HG03175 (cell line): ENCODE measurements around the gene ADGRV1.

Experiments used
- ATAC-seq: cut with Tn5 transposase; IDR thresholded peaks from one replicate; pipeline ENCODE4 v1.9.1; 2021; ENCODE audit warnings: mild to moderate bottlenecking, moderate library complexity; ENCODE audit not compliant: unreplicated experiment

Gene ADGRV1

DNA sequence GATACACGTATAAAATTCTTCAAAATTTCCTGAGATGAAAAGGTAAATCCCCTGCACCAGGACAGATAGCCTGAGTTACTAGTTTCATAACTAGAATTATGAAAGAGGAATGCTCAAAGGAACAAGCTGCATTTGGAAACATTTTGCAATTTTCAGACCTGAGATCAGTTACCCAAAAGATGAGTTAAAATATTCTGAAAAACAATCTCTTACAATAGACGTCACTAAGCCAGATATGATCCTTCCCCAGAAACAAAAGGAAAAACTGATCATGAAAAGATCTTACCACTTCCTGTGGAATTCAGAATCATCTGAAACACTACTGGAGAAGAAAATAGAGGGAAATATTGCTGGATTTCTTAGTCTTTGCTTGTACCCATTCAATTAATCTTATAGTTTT lies 619.9 kb downstream of the ADGRV1 start:
- ATAC-seq = no peak

DNA sequence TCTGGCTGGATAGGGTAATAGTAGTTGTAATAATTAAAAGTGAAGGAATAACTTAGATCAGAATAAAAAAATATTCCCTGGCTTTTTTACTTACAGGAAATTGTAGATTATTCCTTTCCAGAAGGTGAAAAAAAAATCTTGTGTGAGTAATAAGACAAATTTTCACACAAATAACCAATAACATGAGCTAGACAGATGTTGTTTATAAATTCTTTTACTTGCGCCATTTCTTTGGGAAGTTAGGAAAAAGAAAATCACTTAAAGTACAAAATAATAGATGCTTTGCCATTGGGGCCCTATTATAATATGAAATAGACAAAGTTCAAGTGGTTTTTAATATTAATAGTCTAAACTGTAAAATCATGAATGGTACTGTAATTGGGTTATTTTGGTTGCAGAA lies 620.4 kb downstream of the ADGRV1 start:
- no peak for ATAC-seq

- ATAC-seq = no peak
Observed at GRCh38 chr5:91180506-91180905, 621.9 kb downstream of the ADGRV1 start.

GRCh38 chr5:91182763-91183162 lies 624.2 kb downstream of the ADGRV1 start:
- ATAC-seq = no peak

DNA sequence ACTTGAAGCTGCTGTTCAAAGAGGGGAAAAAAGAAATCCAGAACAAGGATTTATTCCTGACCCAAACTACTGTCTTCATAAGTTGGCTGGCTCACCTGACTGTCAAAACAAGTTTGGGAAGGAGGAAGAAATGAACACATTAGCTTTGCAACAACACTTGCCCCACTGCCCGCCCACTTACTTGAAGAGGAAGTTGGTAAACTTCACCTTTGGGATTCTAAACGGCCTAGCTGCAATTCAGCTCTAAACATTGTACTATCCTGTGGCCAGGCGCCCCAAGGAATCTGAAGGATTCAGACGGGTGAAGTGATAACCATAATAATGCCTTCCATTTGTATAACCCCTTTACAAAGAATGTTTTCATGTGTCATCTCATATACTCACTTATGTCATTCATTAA lies 625.1 kb downstream of the ADGRV1 start:
- ATAC-seq = no peak

DNA sequence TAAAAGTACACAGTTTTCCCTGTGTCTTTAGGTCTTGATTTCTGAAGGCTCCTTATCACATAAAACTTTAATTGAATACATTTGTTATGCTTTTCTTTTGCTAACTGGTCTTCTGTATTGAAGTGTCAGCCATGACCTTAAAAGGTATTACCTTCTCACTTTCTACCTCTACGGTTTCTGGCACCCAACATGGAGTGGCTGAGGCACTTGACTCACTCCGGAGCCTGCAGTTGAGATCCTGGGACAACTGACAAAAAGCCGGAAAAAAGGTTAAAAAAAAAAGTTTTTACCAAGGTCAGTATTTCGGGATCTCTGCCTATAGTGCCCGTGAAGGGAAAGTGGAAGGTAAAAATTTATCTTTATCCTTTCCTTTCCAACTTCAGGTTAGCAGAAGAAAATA lies 627.5 kb downstream of the ADGRV1 start:
- ATAC-seq = no peak

DNA sequence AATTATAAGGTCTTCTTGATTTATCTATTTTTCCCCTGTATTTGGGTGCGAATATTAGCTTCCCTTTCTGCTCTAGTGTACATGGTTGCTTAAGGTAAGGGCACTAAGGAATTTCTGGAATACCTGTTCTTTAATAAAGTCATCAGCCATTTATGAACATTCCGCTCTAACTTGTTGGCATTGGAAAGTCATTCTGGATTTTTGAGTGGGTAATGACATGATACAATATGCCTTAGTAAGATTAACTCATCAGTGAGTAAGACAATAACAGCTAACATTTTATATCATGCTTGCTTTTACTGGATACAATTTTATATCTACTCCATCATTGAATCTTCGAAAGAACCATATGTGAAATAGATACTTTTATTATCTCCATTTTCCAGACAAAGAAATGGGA lies 628.4 kb downstream of the ADGRV1 start:
- ATAC-seq = no peak

- ATAC-seq = no peak
Observed at GRCh38 chr5:91188755-91189154, 630.2 kb downstream of the ADGRV1 start.

DNA sequence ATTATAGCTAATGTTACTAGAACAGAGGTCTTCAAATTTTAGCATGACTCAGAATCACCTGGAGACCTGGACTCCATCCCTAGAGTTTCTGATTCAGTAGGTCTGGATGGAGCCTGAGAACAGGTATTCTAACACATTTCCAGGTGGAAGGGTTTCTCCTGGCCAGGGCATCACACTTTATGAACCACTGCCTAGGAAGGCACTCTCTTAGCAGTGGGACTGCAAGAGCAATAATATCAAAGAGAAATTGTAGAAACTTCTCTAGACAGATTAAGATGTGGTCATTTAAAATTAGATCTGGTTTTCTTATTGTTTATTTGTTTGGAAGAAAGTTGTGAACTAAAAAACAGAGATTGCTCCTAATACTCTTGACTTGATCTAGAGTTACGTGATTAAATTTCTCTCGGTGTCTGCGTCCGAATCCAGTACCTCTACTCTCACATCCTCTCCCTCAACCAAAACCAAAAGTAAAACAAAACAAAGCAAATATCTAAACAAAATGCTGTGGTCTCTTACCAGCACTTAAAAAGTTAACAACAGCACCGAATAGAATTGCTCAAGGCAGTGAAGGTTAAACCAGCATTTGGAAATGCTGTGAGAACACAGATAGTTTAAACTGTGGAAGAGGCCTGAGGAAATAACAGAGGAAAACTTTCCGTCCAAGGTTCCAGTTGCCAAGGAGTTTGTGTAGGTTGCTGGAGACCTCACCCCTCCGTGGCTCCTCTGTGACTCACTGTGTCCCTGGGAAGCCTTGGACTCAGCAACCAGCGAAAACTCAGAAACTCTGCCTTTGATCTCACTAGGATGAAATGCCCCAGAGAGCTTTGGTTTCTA lies 631.1 kb downstream of the ADGRV1 start:
- ATAC-seq = no peak

DNA sequence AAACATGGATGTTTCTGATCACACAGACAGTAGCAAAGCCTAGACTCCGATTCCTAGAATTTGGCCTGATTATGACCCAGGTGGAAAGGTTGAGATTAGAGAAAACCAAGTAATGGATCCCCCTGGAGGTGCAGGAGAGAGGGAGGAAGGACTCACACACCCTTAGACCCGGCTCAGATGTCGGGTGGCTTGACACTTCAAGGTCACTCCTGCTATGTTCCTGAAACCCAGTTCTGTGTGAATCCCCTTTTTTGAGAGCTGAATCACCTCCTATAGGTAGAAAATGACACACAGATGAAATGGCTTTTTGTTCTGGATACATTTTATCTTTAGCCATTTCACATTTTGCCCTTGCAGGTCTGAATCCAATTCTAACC lies 631.7 kb downstream of the ADGRV1 start:
- no peak for ATAC-seq

GRCh38 chr5:91194824-91195381 lies 636.3 kb downstream of the ADGRV1 start:
- ATAC-seq = no peak

- ATAC-seq = no peak
Observed at GRCh38 chr5:91200692-91201091, 642.1 kb downstream of the ADGRV1 start.

DNA sequence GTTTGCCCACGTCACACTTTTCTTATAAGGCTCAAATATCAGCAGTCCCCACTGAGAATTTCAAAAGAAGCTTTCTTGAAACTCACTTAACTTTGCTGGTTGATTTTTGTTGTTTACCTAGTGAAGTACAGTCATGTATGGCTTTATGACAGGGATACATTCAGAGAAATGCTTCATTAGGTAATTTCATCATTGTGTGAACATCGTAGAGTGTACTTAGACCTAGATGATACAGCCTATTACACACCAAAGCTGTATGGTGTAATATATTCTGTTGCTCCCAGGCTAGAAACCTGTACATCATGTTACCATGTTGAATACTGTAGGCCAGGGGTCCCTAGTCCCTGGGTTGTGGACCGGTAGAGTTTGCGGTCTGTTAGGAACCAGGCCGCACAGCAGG lies 647.5 kb downstream of the ADGRV1 start:
- no peak for ATAC-seq

DNA sequence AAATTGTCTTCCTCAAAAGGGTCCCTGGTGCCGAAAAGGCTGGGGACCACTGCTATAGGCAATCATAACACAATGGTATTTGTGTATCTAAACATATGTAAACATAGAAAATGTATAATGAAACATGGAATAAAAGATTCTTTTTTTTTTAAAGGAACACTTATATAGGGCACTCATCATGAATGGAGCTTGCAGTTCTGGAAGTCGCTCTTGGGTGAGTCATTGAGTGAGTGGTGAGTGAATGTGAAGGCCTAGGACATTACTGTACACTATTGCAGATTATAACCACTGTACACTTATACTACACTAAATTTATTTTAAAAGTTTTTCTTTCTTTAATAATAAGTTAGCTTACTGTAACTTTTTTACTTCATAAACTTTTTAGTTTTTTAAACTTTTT lies 648.1 kb downstream of the ADGRV1 start:
- ATAC-seq = no peak

DNA sequence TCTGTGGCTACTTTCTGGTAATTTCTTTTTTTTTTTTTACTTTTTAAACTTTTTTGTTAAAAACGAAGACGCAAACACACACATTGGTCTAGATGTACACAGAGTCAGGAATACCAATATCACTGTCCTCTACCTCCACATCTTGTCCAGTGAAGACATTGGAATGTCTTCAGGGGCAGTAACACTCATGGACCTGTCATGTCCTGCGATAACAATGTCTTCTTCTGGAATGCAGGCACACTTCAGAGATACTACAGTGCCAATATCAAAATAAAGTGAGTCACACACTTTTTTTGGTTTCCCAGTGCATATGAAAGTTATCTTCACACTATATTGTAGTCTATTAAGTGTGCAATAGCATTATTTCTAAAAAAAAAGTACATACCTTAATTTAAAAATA lies 648.7 kb downstream of the ADGRV1 start:
- ATAC-seq = no peak

GRCh38 chr5:91211997-91212713 lies 653.6 kb downstream of the ADGRV1 start:
- no peak for ATAC-seq

DNA sequence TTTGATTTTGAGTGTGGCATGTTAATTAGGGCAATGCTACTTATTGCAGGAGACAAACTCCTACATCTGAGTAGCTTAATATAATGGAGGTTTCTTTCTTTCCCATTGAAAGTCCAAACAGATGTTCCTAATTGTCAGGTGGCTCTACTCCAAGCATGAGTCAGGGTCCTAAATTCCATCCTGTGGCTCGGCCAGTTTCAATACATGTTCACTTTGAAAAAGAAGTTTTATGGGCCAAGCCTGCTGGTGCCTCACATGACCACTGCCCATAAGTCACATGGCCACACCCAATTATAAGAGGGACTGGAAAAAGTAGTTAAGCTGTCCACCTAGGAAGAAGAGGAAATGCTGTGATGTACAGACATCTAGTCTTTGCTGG lies 654.1 kb downstream of the ADGRV1 start:
- no peak for ATAC-seq
